Renal cortical epithelial cell (primary cell): ENCODE measurements around the gene THSD4. TPM values are rescaled to one million over a fixed set of nuclear protein-coding genes. Genes with fewer than 3 reads are reported as not detected.

Source experiments
- DNase-seq: peaks from one replicate; pipeline ENCODE4 v3.0.0-alpha.2; 2011; ENCODE audit warnings: low read depth
- total RNA-seq: library from RNA; depleted of rRNA; stranded (reverse); fragments of >200 nt; gene quantifications from 2 replicates; pipeline ENCODE4 v1.2.3, GENCODE V29; 2014

The THSD4 gene
- total RNA-seq, 1 donor from 2014 or later, result 58.6 TPM

GRCh38 chr15:71541746-71542145 lies 426.5 kb downstream of the THSD4 start:
- no peak for DNase-seq

DNA sequence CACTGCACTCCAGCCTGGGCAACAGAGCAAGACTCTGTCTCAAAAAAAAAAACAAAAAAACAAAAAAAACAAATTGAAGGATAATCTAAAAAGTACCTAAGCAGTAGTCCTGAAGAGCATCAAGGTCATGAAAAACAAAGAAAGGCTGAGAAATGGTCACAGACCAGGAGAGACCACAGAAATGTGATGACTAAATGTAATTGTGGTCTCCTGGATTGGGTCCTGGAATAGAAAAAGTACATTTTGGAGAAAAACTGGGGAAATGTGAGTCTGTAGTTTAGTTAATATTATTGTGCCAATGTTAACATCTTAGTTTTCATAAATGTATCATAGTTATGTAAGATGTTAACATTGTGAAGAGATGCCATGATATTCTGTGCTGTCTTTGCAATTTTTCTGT lies 427.6 kb downstream of the THSD4 start:
- peak; percentile 42 for DNase-seq

DNA sequence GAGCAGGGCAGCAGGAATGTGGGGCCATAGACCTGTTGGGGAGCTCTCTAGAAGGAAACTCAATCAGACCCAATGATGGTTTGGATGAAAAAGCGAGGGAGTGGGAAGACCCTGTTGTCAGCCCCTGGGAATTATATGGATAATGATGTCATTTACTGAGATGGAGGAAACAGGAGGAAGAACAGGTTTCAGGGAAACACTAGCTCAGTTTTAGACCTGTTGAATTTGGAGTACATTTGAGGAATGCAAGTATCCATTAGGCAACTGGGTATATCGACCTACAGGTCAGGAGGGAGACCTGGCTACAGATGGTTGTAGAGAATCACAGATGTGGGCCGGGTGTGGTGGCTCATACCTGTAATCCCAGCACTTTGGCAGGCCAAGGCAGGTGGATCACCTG lies 428.1 kb downstream of the THSD4 start:
- DNase-seq, result no peak

GRCh38 chr15:71545223-71545760 lies 430.0 kb downstream of the THSD4 start:
- DNase-seq, result peak; percentile 32

DNA sequence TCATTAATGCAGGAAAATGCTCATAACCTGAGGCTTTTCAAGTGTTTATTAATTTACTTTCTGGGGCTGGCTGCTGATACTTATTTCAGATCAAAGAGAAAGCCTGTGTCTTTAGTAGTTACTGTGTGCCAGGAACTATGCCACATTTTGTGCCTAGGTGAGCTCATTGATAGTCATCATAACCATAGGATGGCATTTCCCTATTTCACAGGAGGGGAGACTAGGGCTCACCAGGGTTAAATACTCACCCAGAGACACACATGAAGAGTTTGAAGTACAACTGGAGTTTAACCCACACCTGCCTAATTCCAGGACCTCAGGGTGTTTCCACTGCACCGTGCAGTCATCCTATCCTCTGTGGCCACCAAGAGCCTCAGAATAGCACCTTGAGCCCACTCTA lies 430.7 kb downstream of the THSD4 start:
- DNase-seq, result peak; percentile 32

DNA sequence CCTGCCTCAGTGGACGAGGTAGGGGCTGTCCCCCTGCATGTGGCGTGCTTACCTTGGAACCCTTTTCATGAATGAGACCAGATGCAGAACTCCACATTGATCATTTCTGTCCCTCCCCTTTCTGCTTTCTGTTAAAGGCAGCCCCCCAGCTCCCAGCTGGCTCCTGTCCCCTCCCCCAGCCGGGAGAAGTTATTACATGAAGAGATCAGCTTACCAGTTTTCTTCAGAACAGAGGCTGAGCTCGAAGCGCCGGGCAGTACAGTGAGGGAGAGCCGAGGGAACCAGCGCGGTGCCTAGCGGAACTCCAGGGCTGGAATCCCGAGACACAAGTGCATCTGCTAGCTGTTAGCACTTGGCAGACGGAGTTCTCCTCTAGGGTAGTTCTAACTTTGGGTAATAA lies 431.7 kb downstream of the THSD4 start:
- no peak for DNase-seq

GRCh38 chr15:71548401-71548807 lies 433.1 kb downstream of the THSD4 start:
- DNase-seq, result no peak

- no peak for DNase-seq
Measured at GRCh38 chr15:71549091-71549490, 433.8 kb downstream of the THSD4 start.

DNA sequence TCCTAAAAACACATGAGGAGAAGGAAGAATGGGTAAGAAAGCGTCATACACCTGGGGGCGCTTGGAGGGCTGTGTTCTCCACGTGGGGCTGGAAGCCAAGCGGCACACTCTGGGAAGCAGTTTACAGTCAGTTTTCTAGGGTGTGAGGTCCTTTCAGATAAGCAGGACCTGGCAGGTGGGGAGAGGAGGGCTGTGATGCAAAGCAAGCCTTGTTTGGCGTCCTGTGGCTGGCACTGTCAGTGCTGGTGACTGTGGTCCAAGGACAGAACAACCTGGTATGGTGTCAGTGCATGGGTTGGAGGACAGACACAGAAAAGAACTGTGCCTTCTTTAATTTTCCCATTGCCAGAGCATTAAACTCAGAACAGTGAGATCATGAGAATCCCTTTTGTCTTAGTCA lies 434.4 kb downstream of the THSD4 start:
- no peak for DNase-seq

- no peak for DNase-seq
Measured at GRCh38 chr15:71551566-71551965, 436.3 kb downstream of the THSD4 start.

- peak; percentile 55 for DNase-seq
Measured at GRCh38 chr15:71559098-71559497, 443.8 kb downstream of the THSD4 start.

- DNase-seq, result no peak
Measured at GRCh38 chr15:71559616-71560015, 444.3 kb downstream of the THSD4 start.

DNA sequence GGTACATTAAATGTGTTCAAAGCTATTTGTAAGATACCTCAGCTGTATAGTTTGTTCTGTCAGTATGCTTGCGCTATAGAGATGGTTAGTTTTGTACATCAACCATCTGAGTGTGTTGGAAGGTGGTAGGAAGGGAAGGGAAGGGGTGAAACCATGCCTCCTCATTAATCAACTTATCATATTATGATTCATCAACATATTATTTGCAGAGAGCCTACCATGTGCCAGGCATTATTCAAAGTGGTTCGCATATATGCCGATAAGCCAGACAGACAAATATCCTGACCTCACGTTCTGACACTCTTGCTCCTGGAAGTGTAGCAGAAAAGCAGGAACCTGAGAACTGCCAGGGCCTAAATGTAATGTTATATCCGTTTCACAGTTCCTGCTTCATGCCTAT lies 447.0 kb downstream of the THSD4 start:
- DNase-seq, result no peak

DNA sequence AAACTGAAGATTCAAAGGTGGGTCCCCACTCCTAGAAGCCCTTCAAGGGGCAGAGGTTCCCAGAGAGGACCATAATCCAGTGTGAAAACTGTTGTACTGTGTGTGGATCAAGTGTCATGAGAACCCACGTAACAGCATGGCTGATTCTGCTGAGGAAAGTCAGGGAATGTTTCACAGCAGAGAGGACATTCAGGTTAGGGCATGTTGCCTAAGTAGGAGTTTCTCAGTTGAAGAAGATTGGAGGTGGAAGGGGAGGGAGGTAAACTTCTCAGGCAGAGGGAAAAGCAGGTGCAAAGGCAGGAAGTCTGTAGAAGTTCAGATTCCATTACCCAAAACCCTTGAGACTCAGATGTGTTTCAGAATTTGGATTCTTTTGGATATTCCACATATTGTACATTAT lies 448.9 kb downstream of the THSD4 start:
- DNase-seq, result no peak

DNA sequence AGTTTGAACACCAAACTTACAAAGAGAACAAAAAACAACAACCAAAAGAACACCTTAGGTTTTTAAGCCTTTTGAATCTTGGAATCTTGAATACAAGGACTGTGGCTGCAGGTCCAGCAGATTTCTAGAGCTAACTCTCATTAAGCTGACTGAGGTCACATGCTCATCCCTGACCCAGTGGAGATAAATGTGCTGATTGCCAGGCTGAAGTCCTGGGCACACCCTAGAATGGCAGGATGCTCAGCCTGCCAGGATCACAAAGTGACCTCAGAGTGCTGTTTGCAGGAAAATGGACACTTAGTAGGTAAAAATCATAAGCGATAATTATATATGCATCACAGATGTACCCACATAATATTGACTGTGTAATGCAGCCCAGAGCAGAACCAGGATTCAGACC lies 449.7 kb downstream of the THSD4 start:
- DNase-seq, result no peak

GRCh38 chr15:71565631-71566160 lies 450.4 kb downstream of the THSD4 start:
- no peak for DNase-seq

GRCh38 chr15:71566226-71566625 lies 451.0 kb downstream of the THSD4 start:
- DNase-seq, result no peak

- DNase-seq, result no peak
Measured at GRCh38 chr15:71567173-71567572, 451.9 kb downstream of the THSD4 start.

DNA sequence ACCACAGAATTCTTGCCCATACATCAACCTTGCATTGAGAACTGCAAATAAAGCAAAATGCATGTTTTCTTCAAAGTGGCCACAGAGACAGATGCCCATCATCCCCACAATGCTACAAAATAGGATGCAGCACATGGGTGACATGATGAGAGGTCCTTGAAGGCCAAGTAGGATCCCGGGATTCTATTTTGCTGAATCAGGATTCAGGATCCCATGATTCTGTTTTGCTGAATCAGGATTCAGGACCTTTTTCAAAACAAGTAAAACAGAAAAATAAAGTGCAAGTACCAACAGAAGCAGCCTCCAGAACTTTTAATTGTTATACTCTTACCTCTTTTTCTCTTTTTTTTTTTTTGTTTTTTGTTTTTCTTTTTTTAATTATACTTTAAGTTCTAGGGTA lies 453.0 kb downstream of the THSD4 start:
- DNase-seq, result no peak

DNA sequence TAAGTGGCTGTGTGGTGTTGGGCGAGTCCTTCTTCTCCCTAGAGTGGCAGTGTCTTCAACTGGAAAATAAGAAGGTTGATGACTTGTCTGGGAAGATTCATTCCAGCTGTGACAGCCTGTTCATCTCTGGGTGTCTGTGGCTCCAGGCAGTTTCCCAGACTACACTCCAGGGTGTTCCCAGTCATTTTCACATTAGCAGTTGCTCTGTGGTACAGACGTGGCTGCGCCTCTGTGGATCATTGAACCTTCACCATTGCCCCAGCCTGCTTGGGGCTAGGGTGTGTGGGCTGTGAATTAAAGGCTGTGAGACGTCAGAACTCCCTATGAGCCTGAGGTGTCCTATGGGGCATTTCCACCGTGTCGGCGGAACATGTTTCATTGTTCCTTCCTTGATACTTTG lies 455.5 kb downstream of the THSD4 start:
- no peak for DNase-seq

- DNase-seq, result no peak
Measured at GRCh38 chr15:71571641-71572040, 456.4 kb downstream of the THSD4 start.

GRCh38 chr15:71572452-71573053 lies 457.3 kb downstream of the THSD4 start:
- DNase-seq, result peak; percentile 70

DNA sequence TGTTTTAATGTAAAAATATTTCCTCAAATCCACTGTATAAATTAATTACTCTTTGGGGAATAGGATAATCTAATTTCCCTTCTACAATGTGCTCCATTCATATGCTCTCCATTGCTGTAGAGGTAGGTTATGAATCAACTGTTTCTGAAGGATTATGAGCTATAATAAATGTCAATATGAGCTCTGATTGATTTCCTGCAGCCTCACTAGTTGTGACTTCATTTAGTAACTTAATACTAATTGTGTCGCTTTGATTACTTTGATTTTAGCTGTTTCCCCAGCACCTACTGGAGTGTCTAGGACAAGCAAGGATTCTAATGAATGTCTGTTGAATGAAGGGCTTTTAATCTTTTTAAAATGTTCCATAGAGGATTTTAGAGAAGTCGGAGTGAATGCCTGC lies 458.3 kb downstream of the THSD4 start:
- no peak for DNase-seq

DNA sequence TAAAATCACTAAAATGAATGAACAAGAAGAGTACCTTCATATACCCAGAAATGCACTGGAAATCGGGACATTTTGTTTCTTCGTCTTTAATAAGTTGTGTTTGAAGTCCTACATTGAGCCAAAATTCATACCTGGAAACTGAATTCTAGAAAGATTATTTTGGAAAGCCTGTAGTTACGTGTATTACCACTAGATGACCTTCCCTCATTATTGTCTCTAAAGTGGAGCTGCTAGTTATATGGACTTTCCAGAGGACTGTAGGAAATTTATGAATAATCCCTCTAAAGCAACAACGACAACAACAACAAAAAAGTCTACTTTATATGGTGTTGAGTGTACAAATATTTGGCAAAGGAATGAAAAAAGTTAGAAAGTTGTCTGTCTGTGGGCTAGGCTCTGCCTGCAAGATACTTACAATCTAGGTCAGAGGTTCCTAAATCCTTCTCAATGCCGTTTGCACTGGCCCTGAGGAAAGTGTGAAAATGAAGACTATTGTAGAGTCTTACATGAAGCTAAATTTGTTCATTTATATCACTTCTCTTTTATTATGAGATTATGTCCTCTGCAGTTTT lies 460.3 kb downstream of the THSD4 start:
- no peak for DNase-seq
